SIG-M5 treated with dmso at 0.1 percent for 504 hours (cell line): Measurements from ENCODE around the gene RNF31.
"Not testable (repeated sequence)": the region's sequence is repeated elsewhere in the genome, so short reads cannot be mapped to it uniquely, and the experiment has no call there.

Source experiments
- DNase-seq: peaks from one replicate; lab custom pipeline; 2025; ENCODE audit not compliant: unreplicated experiment; lab: John Stamatoyannopoulos, UW

Gene RNF31

GRCh38 chr14:24146978-24147760 lies at the start of gene RNF31:
Gene RNF31 (plus strand): TSS chr14:24147498. CDS start chr14:24147699, 201 bp downstream.
- peak; percentile 99 for DNase-seq

GRCh38 chr14:24098229-24098926 lies 48.9 kb upstream of the RNF31 start:
- DNase-seq, result no peak

GRCh38 chr14:24098927-24099813 lies 48.1 kb upstream of the RNF31 start:
- DNase-seq, result no peak

GRCh38 chr14:24100197-24100981 lies 46.9 kb upstream of the RNF31 start:
- DNase-seq, result peak; percentile 27

GRCh38 chr14:24100982-24101494 lies 46.3 kb upstream of the RNF31 start:
- no peak for DNase-seq

GRCh38 chr14:24102357-24103048 lies 44.8 kb upstream of the RNF31 start:
- no peak for DNase-seq

GRCh38 chr14:24103451-24103850 lies 43.8 kb upstream of the RNF31 start:
- DNase-seq, result no peak

- DNase-seq, result not testable (repeated sequence)
Measured at GRCh38 chr14:24105609-24106239, 41.6 kb upstream of the RNF31 start.

GRCh38 chr14:24106672-24107271 lies 40.5 kb upstream of the RNF31 start:
- DNase-seq, result no peak

- no peak for DNase-seq
Measured at GRCh38 chr14:24108336-24108874, 38.9 kb upstream of the RNF31 start.

GRCh38 chr14:24110060-24110459 lies 37.2 kb upstream of the RNF31 start:
- DNase-seq, result no peak

- no peak for DNase-seq
Measured at GRCh38 chr14:24110523-24110922, 36.8 kb upstream of the RNF31 start.

- no peak for DNase-seq
Measured at GRCh38 chr14:24113379-24113800, 33.9 kb upstream of the RNF31 start.

- peak; percentile 88 for DNase-seq
Measured at GRCh38 chr14:24113801-24114531, 33.3 kb upstream of the RNF31 start.

- peak; percentile 100 for DNase-seq
Measured at GRCh38 chr14:24114532-24115421, 32.5 kb upstream of the RNF31 start, which contains the start of the genes DCAF11 and NRL. Gene DCAF11 (plus strand): TSS chr14:24114777. CDS start chr14:24115595, 818 bp downstream. Gene NRL (minus strand): TSS chr14:24114949. CDS start chr14:24082848, 32,101 bp downstream.

GRCh38 chr14:24115422-24116127 lies 31.7 kb upstream of the RNF31 start:
- no peak for DNase-seq
